HG02610 (cell line): Measurements from ENCODE around the gene OSGIN1.

ENCODE experiments used
- ATAC-seq: cut with Tn5 transposase; IDR thresholded peaks from one replicate; pipeline ENCODE4 v1.9.1; 2021; ENCODE audit warnings: mild to moderate bottlenecking, moderate library complexity; ENCODE audit not compliant: unreplicated experiment

Gene OSGIN1

DNA sequence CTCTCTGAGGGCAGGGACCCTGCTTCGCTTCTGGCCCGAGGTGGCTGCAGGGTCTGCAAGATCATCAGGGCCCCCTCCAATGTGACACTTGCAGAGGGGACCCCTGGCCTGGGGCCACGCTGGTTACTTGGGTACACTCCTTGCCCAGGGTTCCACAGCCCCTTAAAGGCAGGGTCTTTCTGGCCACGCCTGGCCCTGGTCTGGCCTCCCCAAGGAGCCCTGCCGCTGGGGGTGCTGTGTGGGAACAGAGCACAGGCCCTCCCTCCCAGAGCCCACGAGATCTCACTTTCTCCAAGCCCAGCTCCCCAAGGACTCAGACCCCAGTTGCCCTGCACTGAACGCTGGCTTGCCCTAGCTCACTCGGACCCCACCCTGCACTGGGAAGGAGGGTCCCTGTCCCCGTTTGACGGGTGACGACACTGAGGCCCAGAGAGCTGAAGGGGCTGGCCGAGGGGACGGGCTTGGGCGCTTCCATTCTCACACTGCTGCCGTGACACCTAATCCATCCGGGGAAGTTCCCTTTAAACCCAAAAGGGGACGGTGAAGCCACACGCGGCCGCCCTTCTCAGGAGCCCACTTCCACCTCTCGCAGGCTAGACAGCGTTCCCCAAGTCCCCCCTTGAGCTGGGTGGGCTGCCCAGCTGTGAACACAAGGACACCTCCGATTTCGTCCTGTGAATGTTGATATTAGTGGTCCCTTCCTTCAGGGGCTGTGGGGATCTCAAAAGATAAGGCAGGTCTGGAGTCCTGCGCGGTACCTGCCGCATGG is 26.9 kb upstream of the OSGIN1 start:
- no peak for ATAC-seq

- peak; percentile 44 for ATAC-seq
Measured at GRCh38 chr16:83926726-83927397, 26.2 kb upstream of the OSGIN1 start.

- no peak for ATAC-seq
Measured at GRCh38 chr16:83928341-83929055, 24.5 kb upstream of the OSGIN1 start.

GRCh38 chr16:83929811-83930555 is 23.1 kb upstream of the OSGIN1 start:
- no peak for ATAC-seq

GRCh38 chr16:83930730-83931500 is 22.1 kb upstream of the OSGIN1 start:
- ATAC-seq, result no peak

DNA sequence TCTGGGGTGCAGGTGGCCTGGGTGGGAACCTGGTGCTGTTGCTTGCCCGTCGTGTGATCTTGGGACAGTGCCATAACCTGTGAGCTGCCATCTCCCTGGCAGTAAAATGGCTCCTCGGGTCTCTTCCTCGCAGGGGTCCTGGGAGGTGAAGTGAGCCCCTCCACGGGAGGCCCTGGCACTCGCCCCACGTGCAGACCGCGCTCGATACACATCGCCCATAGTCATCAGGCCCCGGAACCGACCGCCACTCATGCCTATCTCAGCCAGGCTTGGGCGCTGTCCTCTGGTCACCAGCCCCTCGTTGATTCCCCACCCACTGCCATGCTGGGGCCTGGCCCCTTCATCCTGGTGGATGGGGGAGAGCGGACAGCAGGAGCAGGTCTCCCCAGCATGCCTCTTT is 21.5 kb upstream of the OSGIN1 start:
- no peak for ATAC-seq

- ATAC-seq, result no peak
Measured at GRCh38 chr16:83932304-83932703, 20.7 kb upstream of the OSGIN1 start.

DNA sequence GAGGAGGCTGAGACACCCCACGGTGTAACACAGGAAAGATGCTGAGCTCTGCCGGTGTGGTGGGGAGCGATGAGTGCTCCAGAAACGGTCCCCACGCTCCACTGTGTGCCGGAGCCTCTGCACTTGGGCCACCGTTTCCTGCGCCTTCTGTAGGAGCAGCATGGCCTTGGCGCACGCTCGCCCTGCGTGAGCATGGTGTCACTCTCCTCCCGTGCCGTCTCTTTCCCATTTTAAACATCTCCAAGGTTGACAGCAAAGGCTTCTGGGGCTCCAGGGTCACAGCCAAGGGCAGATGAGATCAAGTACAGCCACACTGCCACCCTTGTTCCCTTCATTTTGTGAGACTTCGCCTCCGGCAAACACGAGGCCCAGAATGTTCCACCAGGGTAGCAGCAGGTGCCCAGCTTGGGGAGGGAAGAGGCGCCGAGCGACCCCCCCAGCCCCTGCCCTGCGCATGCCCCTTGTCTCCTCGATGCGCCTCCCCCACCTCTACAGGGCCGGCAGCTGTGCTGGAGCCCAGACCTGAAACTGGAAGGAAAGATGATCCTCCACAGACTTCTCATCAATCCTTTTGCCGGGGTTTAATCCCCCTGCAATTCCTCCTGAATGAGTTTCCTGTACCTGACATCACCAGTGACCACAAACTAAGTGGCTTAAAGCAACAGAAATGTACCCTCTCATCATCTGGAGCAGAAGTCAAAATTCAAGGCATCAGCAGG is 19.9 kb upstream of the OSGIN1 start:
- no peak for ATAC-seq

- no peak for ATAC-seq
Measured at GRCh38 chr16:83933885-83934683, 19.0 kb upstream of the OSGIN1 start.

GRCh38 chr16:83934684-83934977 is 18.4 kb upstream of the OSGIN1 start:
- ATAC-seq, result no peak

GRCh38 chr16:83935005-83935857 is 17.8 kb upstream of the OSGIN1 start:
- no peak for ATAC-seq

- ATAC-seq, result no peak
Measured at GRCh38 chr16:83935858-83936255, 17.2 kb upstream of the OSGIN1 start.

GRCh38 chr16:83936581-83937165 is 16.4 kb upstream of the OSGIN1 start:
- no peak for ATAC-seq

GRCh38 chr16:83937267-83937666 is 15.8 kb upstream of the OSGIN1 start:
- no peak for ATAC-seq

- ATAC-seq, result no peak
Measured at GRCh38 chr16:83937922-83938885, 14.8 kb upstream of the OSGIN1 start.

DNA sequence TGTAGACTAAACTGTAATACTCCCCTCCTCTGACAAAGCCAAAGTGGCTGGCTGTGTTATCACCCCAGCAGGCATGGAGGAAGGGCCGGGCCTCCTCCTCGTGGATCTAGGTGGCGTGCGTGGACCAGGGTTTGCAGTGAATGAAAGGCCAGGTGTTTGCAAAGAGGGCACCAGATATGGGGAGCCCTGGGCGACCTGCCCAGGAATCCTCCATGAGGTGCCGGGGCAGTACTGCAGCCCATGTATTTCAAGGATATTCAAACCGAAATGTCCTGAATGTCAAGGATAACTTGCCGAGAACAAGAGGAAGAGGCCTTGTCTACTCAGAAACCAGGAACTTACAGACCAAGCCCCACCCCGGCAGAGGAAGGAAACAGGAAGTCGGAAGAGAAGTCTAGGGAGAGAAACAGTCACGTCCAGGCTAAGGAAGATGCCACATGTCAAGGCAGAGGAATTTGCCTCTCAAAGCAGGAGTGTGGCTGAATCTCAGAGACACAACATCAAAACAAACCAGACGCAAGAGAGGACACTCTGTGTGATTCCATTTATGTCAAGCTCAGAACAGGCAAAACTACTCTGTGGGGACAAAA is 13.7 kb upstream of the OSGIN1 start:
- no peak for ATAC-seq
